ENCODE results near the gene APOBEC3C.
"Not testable (repeated sequence)": the region's sequence is repeated elsewhere in the genome, so short reads cannot be mapped to it uniquely, and the experiment has no call there.

The APOBEC3C gene

GRCh38 chr22:38997518-38997917, 16.5 kb upstream of the APOBEC3C start:
- no peak for DNase-seq (ENCODE audit: low read depth)
- TF ChIP-seq CTCF (IDR thresholded peaks at IDR 0.05; ENCODE audit: insufficient read depth, low read depth, low read length, missing control alignments), result no peak
- no peak overlapping the region for H3K4me3 ChIP-seq (ENCODE audit: low read length)

- DNase-seq (ENCODE audit: low read depth), result peak; percentile 84
- H3K4me3 ChIP-seq (ENCODE audit: low read length), result no peak overlapping the region
- TF ChIP-seq CTCF (IDR thresholded peaks at IDR 0.05; ENCODE audit: insufficient read depth, low read depth, low read length, missing control alignments), result peak; percentile 73
Measured at GRCh38 chr22:39003165-39003638, 10.9 kb upstream of the APOBEC3C start.

- no peak for TF ChIP-seq CTCF (IDR thresholded peaks at IDR 0.05; ENCODE audit: insufficient read depth, low read depth, low read length, missing control alignments)
- DNase-seq (ENCODE audit: low read depth), result no peak
Measured at GRCh38 chr22:39007177-39007576, 6.9 kb upstream of the APOBEC3C start.

GRCh38 chr22:39008271-39008850, 5.7 kb upstream of the APOBEC3C start:
- H3K4me3 ChIP-seq (ENCODE audit: low read length); DNase-seq (ENCODE audit: low read depth): not testable (repeated sequence)

More at GRCh38 chr22:39007177-39007576, 6.9 kb upstream of the APOBEC3C start:
- no peak overlapping the region for H3K4me3 ChIP-seq (ENCODE audit: low read length)

DNA sequence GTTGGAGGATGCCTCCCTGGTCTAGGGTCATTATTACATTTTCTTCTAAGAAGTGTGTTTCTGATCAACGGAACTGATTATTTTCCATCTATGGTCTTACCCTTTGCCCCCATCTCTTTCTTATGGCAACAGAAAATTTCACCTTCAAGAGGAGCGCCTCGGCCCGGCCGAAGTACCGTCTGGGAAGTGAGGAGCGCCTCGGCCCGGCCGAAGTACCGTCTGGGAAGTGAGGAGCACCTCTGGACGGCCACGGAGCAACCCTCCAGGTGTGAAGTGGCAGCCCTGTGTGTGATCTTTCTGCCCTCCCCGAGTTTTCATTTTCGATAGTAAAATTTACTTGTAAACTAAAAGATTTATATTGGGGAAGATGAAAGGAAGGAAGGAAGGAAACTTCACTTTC, 3.1 kb upstream of the APOBEC3C start:
- no peak for DNase-seq (ENCODE audit: low read depth)
- H3K4me3 ChIP-seq (ENCODE audit: low read length), result no peak overlapping the region
- TF ChIP-seq CTCF (IDR thresholded peaks at IDR 0.05; ENCODE audit: insufficient read depth, low read depth, low read length, missing control alignments), result no peak

DNA sequence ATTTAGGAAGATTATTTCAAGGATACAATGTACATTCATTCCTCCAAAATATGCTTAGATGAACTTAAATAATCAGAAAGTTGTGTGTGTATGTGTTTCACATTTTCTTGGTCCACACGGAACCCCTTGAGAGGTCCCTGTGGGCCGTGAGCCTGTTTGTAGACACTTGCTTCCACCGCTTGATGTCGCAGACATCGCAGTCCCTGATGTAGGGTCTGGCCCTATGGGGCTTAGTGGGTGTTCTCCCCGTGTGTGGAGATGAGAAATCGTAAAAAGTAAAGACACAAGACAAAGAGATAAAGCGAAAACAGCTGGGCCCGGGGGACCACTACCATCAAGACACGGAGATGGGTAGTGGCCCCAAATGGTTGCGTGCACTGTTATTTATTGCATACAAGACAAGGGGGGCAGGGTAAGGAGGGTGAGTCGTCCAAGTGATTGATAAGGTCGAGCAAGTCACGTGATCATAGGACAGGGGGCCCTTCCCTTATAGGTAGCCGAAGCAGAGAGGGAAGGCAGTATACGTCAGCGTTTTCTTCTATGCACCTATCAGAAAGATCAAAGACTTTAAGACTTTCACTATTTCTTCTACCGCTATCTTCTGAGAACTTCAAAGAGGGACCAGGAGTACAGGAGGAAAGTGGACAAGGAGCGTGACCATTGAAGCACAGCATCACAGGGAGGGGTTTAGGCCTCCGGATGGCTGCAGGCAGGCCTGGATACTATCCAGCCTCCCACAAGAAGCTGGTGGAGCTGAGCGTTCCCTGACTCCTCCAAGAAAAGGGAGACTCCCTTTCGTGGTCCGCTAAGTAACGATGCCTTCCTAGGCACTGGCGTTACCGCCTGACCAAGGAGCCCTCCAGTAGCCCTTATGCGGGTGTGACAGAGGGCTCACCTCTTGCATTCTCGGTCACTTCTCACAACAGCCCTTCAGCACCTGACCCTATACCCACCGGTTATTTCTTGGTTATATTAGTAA, 1.2 kb upstream of the APOBEC3C start:
- no peak for DNase-seq (ENCODE audit: low read depth)
- TF ChIP-seq CTCF (IDR thresholded peaks at IDR 0.05; ENCODE audit: insufficient read depth, low read depth, low read length, missing control alignments), result no peak
- H3K4me3 ChIP-seq (ENCODE audit: low read length), result no peak overlapping the region

DNA sequence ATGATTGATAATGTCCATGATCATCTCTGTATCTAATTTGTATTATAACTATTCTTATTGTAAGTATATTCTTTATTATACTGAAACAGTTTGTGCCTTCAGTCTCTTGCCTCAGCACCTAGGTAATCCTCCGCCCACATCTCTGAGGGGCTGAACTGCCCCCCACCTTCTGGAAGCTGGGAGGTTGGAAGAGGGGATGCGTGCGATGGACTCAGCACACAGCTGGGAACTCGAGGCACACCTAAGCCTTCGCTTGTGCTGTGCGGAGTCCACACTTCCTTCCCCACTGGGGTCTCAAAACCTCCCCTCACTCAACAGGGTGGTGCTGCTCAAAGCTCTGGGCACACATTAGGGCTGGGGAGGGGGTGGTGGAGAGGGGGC, 506 bp upstream of the APOBEC3C start:
- H3K4me3 ChIP-seq (ENCODE audit: low read length); DNase-seq (ENCODE audit: low read depth): not testable (repeated sequence)

DNA sequence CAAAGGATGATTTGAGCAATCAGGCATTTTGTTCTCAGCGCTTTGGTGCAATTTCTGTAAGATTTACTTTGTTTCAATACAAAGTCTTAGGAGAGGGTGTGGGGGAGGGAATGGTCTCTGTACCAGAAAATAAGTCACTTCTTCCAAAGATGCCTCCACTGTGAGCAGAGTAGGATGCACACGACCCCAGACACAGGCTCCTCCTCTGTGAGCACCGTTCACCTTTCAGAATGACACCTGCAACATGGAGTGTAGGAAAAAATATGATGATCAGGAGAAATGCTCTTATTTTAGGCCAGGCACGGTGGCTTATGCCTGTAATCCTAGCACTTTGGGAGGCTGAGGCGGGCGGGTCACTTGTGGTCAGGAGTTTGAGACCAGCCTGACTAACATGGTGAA, 665 bp downstream of the APOBEC3C start:
- H3K4me3 ChIP-seq (ENCODE audit: low read length), result peak overlapping the region; percentile 76
- DNase-seq (ENCODE audit: low read depth), result not testable (repeated sequence)

Data from epithelial cell of esophagus (primary cell).